GM23338 (cell line): Measurements from ENCODE around the gene PLCL1. TPM values are rescaled to one million over a fixed set of nuclear protein-coding genes. Genes with fewer than 3 reads are reported as not detected.

Experiments
- ATAC-seq: fragments of 200-7000 bp; cut with Tn5 transposase; 3 replicates; pipeline ENCODE4 v1.9.1; 2020
- DNase-seq: peaks from one replicate; pipeline ENCODE4 v3.0.0-alpha.2; 2015; ENCODE audit warnings: low spot score
- H2AFZ ChIP-seq: fragments of 200-600 bp; sonication (generic); 2 replicates; pipeline ENCODE4 v1.8.0; 2016; ENCODE audit warnings: antibody characterized with exemption, mild to moderate bottlenecking, moderate library complexity
- H3F3A ChIP-seq: fragments of 200-600 bp; sonication (generic); replicated peaks from 2 replicates; pipeline ENCODE4 v1.8.0; 2017; ENCODE audit warnings: antibody characterized with exemption, mixed run types, low read depth
- H3K27ac ChIP-seq: fragments of 200-600 bp; sonication (generic); 2 replicates; pipeline ENCODE4 v1.6.1; 2016; ENCODE audit warnings: low read depth
- H3K27me3 ChIP-seq: fragments of 200-600 bp; sonication (generic); 2 replicates; pipeline ENCODE4 v1.8.0; 2016; ENCODE audit warnings: mild to moderate bottlenecking, mixed run types, moderate library complexity; ENCODE audit not compliant: insufficient read depth
- H3K36me3 ChIP-seq: fragments of 200-600 bp; sonication (generic); 2 replicates; pipeline ENCODE4 v1.8.0; 2016; ENCODE audit warnings: mild to moderate bottlenecking; ENCODE audit not compliant: insufficient read depth
- H3K4me1 ChIP-seq: fragments of 200-600 bp; sonication (generic); 2 replicates; pipeline ENCODE4 v1.8.0; 2016; ENCODE audit warnings: mild to moderate bottlenecking, moderate library complexity; ENCODE audit not compliant: insufficient read depth
- H3K4me2 ChIP-seq: fragments of 200-600 bp; sonication (generic); 2 replicates; pipeline ENCODE4 v1.7.1; 2017; ENCODE audit warnings: mixed run types
- H3K4me3 ChIP-seq: fragments of 200-600 bp; sonication (generic); 2 replicates; pipeline ENCODE4 v1.6.1; 2016; ENCODE audit warnings: mixed run types
- H3K79me2 ChIP-seq: fragments of 200-600 bp; sonication (generic); replicated peaks from 2 replicates; pipeline ENCODE4 v1.8.0; 2017; ENCODE audit warnings: mild to moderate bottlenecking; ENCODE audit not compliant: insufficient read depth
- H3K9me2 ChIP-seq: fragments of 200-600 bp; sonication (generic); 2 replicates; pipeline ENCODE4 v1.8.0; 2017; ENCODE audit not compliant: insufficient read depth
- H4K20me1 ChIP-seq: fragments of 200-600 bp; sonication (generic); replicated peaks from 2 replicates; pipeline ENCODE4 v1.8.0; 2017; ENCODE audit warnings: mild to moderate bottlenecking; ENCODE audit not compliant: insufficient read depth
- H3K27ac Mint-ChIP-seq: 2 replicates; pipeline ENCODE4 v1.8.0; 2020; ENCODE audit warnings: inconsistent platforms, mild to moderate bottlenecking, moderate library complexity, mixed read lengths
- H3K27me3 Mint-ChIP-seq: 3 replicates; pipeline ENCODE4 v1.8.0; 2022; ENCODE audit warnings: low read depth, mild to moderate bottlenecking, moderate library complexity, mixed read lengths, inconsistent platforms; ENCODE audit not compliant: insufficient read depth, poor library complexity
- H3K36me3 Mint-ChIP-seq: 3 replicates; pipeline ENCODE4 v1.8.0; 2021; ENCODE audit warnings: low read depth, mild to moderate bottlenecking, inconsistent platforms, moderate library complexity, mixed read lengths
- H3K4me1 Mint-ChIP-seq: 3 replicates; pipeline ENCODE4 v1.8.0; 2020; ENCODE audit warnings: mild to moderate bottlenecking, inconsistent platforms, mixed read lengths
- H3K4me3 Mint-ChIP-seq: 3 replicates; pipeline ENCODE4 v1.8.0; 2021; ENCODE audit warnings: moderate library complexity, mild to moderate bottlenecking, inconsistent platforms, mixed read lengths
- H3K9me3 Mint-ChIP-seq: 3 replicates; pipeline ENCODE4 v1.8.0; 2020; ENCODE audit warnings: moderate library complexity, mild to moderate bottlenecking, inconsistent platforms, mixed read lengths
- CTCF ChIP-seq, 2 experiments: fragments of 200-600 bp in 1 of 2; sonication (generic) in 1 of 2; conservative IDR thresholded peaks; 2 replicates each; pipeline versions ENCODE4 v1.5.1 to v1.6.1; 2016 to 2017; ENCODE audit warnings: antibody characterized with exemption in 2 of 2, low read depth in 2 of 2, mild to moderate bottlenecking in 2 of 2, moderate library complexity in 1 of 2
- ETS1 ChIP-seq: IDR thresholded peaks from 2 replicates; pipeline ENCODE4 v1.6.1; 2016; ENCODE audit warnings: antibody characterized with exemption
- EZH2 ChIP-seq: fragments of 200-600 bp; sonication (generic); IDR thresholded peaks from one replicate; pipeline ENCODE4 v1.8.0; 2017; ENCODE audit warnings: antibody characterized with exemption, mild to moderate bottlenecking, low read depth; ENCODE audit not compliant: unreplicated experiment
- EZH2phosphoT487 ChIP-seq: fragments of 200-600 bp; sonication (generic); IDR thresholded peaks from one replicate; pipeline ENCODE4 v1.8.1; 2018; ENCODE audit warnings: antibody characterized with exemption; ENCODE audit not compliant: unreplicated experiment
- POLR2AphosphoS5 ChIP-seq: IDR thresholded peaks from 2 replicates; pipeline ENCODE4 v1.6.1; 2016; ENCODE audit warnings: antibody characterized with exemption, low read depth
- REST ChIP-seq: IDR thresholded peaks from one replicate; pipeline ENCODE4 v1.6.1; 2018; ENCODE audit warnings: antibody characterized with exemption; ENCODE audit not compliant: unreplicated experiment
- STAT1 ChIP-seq: IDR thresholded peaks from one replicate; pipeline ENCODE4 v1.6.1; 2016; ENCODE audit warnings: antibody characterized with exemption; ENCODE audit not compliant: unreplicated experiment
- ZNF114 ChIP-seq: fragments of 250-450 bp; sonication (Bioruptor Pico); IDR thresholded peaks from 2 replicates; pipeline ENCODE4 v1.5.0; 2020; ENCODE audit warnings: mild to moderate bottlenecking, moderate library complexity
- ZNF331 ChIP-seq: fragments of 250-450 bp; sonication (Bioruptor Pico); IDR thresholded peaks from 2 replicates; pipeline ENCODE4 v1.5.0; 2020; ENCODE audit warnings: low read depth, mild to moderate bottlenecking, moderate library complexity
- ZNF462 ChIP-seq: fragments of 250-450 bp; sonication (Bioruptor Pico); IDR thresholded peaks from 2 replicates; pipeline ENCODE4 v1.5.0; 2020; ENCODE audit warnings: mild to moderate bottlenecking, moderate library complexity
- polyA plus RNA-seq: library from polyadenylated mRNA; unstranded; fragments of >200 nt; fragmentation: Nextera tagmentation; extraction: Ambion mirVana; gene quantifications from 2 replicates; pipeline ENCODE4 v1.2.1, GENCODE V29; 2016
- total RNA-seq: library from RNA; depleted of rRNA; stranded (reverse); fragments of >200 nt; shearing (Covaris generic); gene quantifications from 2 replicates; pipeline ENCODE4 v1.2.3, GENCODE V29; 2014

The PLCL1 gene
- total and polyA plus RNA-seq, 2 experiments from 2014 or later = not detected

GRCh38 chr2:197814526-197814925, 10.1 kb downstream of the PLCL1 start:
- H3K4me3 Mint-ChIP-seq = no peak overlapping the region
- H3K27ac Mint-ChIP-seq = 0 out of 2 replicates have a peak overlapping the region, but pooled peaks have one; percentile 4
- TF ChIP-seq ZNF331 (CRISPR knock-in tag) = no peak
- no peak for TF ChIP-seq EZH2
- TF ChIP-seq ZNF462 (CRISPR knock-in tag) = no peak
- no peak for TF ChIP-seq CTCF (conservative IDR thresholded peaks at IDR 0.05; ENCODE audit: low read depth in 2 of 2)
- no peak for TF ChIP-seq REST
- TF ChIP-seq ETS1 = no peak
- TF ChIP-seq POLR2AphosphoS5 = no peak
- no peak for TF ChIP-seq STAT1
- no peak for TF ChIP-seq ZNF114 (CRISPR knock-in tag)
- no peak for TF ChIP-seq EZH2phosphoT487
- peaks cover 4% of the 10 kb centered on the region; the same call in 2 of the 3 replicates for H3K4me1 Mint-ChIP-seq
- Histone ChIP-seq H4K20me1 (no peaks in the 10 kb centered on the region), H3K9me2 (peaks cover 10% of the 10 kb centered on the region; the same call in 1 of the 2 replicates), H3K36me3 (no peaks in the 10 kb centered on the region), H3K4me2 (no peak overlapping the region), H3F3A (no peaks in the 10 kb centered on the region), H3K4me3 (no peak overlapping the region), H3K27ac (no peak overlapping the region), H2AFZ (0 out of 2 replicates have a peak overlapping the region, but pooled peaks have one; percentile 72), H3K79me2 (no peaks in the 10 kb centered on the region), H3K27me3 (no peaks in the 10 kb centered on the region), H3K4me1 (no peaks in the 10 kb centered on the region)
- no peak for ATAC-seq
- no peaks in the 10 kb centered on the region for H3K36me3 Mint-ChIP-seq
- no peak for DNase-seq
- H3K27me3 Mint-ChIP-seq = peaks cover 2% of the 10 kb centered on the region
- no peaks in the 10 kb centered on the region for H3K9me3 Mint-ChIP-seq
